ENCODE results near the gene RFLNA. TPM values are rescaled to one million over a fixed set of nuclear protein-coding genes. Genes with fewer than 3 reads are reported as not detected.
"Not testable (repeated sequence)": the region's sequence is repeated elsewhere in the genome, so short reads cannot be mapped to it uniquely, and the experiment has no call there.

Gene RFLNA
- polyA plus RNA-seq, 3 donors = 0.16 to 12.7 (median 1.2) TPM

DNA sequence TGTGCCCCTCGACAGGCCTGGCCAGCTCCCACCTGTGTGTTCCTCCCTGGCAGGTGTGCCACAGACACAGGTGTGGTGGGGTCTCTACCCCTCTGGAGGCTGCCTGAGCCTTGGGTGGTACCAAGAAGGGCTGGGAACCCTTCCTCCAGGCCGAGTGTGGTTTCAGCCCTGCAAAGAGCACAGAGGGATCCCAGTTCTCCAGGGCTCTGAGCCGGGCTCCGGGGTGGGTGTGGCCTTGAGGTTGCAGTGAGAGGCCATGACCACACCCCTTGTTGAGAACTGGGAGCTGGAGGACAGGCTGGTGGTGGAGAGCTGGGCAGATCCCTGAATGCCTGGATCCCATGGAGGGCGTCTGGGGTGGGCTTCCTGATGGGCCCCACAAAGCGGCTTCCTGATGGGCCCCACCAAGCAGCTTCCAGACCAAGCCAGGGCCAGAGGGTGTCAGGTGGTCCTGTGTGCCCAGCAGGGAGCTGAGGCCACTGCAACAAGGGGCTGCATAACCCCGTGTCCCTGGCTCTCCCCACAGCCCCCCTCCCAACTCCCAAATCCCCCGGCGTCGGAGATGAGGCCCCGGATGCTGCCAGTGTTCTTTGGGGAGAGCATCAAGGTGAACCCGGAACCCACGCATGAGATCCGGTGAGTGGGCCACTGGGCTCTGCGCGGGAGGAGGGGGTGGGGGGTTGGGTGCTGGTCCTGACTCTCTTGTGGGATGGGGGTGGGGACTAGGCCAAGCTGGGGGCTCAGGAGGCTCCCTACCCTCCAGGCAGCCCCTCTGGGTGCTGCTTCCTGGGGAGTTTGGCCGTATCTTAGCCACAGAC, 16.6 kb downstream of the RFLNA start:
- WGBS, 3 donors = 80 to 88% (median 84%) methylated on average over 17 of the region's 17 CpGs
- H3K27ac ChIP-seq (ENCODE audit: low read depth, low read length) = no peak overlapping the region

DNA sequence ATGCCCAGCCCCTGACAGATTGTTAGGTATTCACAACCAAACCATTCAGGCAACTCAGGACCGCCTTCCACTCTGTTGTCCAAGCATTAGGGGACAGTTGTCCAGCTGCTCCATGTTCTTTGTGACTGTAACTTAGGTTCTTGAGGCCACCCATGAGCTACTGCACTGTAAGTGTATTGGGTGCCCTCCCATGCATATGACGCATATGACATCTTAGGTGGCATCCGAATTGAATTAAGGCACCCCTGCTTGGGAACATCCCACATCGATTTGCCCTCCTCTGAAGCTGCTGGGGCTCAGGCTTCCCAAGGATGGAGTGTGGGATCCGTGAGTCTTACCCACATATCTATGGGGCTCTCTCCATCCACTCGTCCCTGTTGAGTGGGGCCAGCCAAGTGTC, 17.7 kb downstream of the RFLNA start:
- no peak overlapping the region for H3K27ac ChIP-seq (ENCODE audit: low read depth, low read length)
- WGBS, 3 donors = 68 to 77% (median 77%) methylated on average over 6 of the region's 6 CpGs

DNA sequence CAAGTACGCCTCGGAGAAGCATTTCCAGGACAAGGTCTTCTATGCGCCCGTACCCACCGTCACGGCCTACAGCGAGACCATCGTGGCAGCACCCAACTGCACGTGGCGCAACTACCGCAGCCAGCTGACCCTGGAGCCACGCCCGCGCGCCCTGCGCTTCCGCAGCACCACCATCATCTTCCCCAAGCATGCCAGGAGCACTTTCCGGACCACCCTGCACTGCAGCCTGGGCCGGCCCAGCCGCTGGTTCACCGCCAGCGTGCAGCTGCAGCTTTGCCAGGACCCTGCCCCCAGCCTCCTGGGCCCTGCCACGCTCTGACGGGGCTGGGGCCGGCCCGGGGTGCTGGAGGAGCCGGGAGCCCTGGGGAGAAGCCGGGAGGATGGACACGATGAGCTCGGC, 19.3 kb downstream of the RFLNA start:
- no peak overlapping the region for H3K27ac ChIP-seq (ENCODE audit: low read depth, low read length)
- 89 to 94% (median 93%) methylated on average over 30 of the region's 30 CpGs for WGBS, 3 donors

DNA sequence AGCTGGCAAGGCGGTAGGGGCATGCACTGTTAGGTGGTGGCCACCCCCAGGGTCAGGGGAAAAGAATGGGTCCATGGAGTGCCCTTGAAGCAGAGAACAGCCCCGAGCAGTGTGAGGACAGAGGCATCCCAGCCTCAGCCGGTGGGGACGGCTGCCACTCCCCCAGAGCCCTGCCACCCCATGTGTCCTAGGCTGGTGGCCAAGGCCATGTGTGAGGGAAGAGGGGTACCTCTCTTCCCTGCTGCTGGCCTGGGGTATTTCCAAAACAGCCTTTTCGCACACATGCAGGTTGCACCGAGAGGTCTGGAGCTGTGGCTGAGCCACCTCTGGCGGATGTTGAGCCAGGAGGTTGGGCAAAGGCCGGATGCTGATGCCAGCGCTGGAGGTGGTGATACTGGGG, 19.9 kb downstream of the RFLNA start:
- H3K27ac ChIP-seq (ENCODE audit: low read depth, low read length) = no peak overlapping the region
- WGBS, 3 donors = 72 to 86% (median 81%) methylated on average over 9 of the region's 9 CpGs

GRCh38 chr12:124315372-124316044, 20.6 kb downstream of the RFLNA start:
- 67 to 80% (median 75%) methylated on average over 17 of the region's 17 CpGs for WGBS, 3 donors
- H3K27ac ChIP-seq (ENCODE audit: low read depth, low read length) = no peak overlapping the region

DNA sequence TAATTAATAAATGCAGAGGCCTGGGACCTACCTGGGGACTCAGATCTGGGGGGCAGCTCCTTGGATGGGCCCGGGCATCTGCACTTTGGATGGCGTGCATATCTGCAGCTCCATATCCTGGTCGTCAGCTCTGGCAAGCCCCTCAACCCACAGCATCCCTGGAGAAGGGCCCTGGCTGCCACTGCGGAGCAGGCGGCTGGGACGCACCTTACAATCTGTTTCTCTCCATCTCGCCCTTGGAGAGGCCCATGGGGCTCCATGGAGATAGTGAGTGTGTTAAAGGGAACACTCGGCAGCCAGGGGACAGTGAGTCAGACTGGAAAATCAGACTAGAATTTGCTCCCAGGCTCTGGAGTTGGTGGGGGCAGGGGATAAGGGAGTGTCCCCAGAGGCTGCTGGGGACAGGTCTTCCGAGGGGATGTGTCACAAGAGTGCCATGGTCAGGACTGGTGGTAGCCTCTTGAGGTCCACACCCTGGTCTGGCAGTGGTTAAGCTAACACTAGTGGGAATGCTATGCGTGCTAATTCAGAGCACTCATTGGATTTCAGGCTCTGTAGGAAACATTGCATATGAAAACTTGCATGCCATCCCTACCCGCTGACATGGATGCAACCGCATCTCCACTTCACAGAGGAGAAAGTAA, 21.5 kb downstream of the RFLNA start:
- 84 to 89% (median 86%) methylated on average over 12 of the region's 12 CpGs for WGBS, 3 donors
- no peak overlapping the region for H3K27ac ChIP-seq (ENCODE audit: low read depth, low read length)

DNA sequence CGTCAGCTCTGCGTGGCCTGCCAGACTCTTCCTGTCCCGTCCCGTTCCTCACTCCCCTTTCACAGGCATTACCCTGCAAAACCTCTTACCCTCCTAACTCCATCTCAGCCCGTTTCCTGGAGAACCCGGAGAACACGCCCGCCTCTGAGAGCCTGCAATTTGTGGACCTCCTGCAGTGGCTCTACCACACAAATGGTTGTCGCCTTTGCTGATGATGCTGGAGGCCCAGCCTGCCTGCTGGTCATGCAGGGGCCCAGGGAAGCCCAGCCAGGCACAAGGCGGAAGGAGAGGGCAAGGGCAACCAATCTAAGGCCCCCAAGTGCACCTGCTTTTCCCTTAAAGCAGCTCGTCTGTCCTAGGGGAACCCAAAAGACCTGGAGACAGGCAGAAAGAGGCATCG, 22.5 kb downstream of the RFLNA start:
- H3K27ac ChIP-seq (ENCODE audit: low read depth, low read length) = no peak overlapping the region
- 79 to 84% (median 81%) methylated on average over 12 of the region's 12 CpGs for WGBS, 3 donors

GRCh38 chr12:124318278-124319020, 23.6 kb downstream of the RFLNA start:
- H3K27ac ChIP-seq (ENCODE audit: low read depth, low read length) = no peak overlapping the region
- WGBS, 3 donors = 65 to 80% (median 75%) methylated on average over 24 to 25 of the region's 25 CpGs

GRCh38 chr12:124319368-124320050, 24.6 kb downstream of the RFLNA start:
- WGBS, 3 donors = 68 to 75% (median 68%) methylated on average over 11 of the region's 11 CpGs
- no peak overlapping the region for H3K27ac ChIP-seq (ENCODE audit: low read depth, low read length)

DNA sequence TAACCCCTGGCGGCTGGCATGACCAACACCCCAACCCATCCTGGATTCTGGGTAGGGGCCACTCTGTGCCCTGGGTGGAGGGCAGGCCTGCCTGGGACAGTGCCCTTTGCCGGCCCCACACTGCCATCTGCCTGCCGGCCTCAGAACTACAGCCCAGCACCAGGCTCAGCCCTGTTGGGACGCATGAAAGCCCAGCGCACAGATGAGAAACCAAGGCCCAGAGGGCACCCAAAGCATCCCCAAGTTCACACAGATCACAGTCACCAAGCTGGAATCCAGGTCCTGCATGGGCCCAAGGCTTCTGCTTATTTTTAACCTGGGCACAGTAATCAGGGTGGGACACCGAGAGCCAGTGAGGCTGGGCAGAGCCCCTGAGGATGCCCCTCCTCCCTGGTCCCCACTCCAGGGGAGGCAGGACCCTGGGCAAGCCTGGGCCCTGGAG, 26.2 kb downstream of the RFLNA start:
- H3K27ac ChIP-seq (ENCODE audit: low read depth, low read length) = no peak overlapping the region
- 35 to 41% (median 36%) methylated on average over 6 of the region's 6 CpGs for WGBS, 3 donors

DNA sequence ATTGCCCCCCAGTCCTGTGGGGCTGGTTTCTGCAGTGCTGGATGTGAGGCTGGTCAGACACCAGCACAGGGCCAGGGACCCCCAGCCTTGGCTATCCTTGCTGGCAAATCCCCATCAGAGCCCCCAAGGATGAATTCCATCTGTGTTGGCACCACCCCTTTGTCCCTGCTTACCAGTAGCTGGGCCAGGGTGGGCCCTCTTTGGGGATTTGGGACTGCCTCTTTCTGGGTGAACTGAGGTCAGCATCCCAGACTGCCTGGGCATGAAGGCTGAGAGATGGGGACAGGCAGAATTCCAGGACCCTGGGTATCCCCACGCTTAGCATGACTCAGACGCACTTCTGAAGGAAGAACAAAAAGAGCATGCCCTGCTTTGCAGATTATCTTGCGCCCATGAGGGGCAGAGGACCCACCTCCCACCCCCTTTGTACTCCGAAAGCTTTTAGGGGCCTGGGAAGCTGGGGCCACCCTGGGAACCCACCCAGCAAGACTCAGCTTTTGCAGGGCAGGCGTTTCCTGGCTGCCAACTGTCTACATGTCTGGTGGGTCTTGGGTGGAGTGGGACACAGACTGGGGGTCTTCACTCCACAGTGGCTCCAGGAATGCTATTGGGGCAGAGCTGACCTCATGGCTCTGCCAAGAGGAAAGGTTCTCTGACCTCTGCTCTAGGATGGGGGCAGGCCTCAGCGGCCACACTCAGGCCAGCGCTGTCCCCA, 26.8 kb downstream of the RFLNA start:
- WGBS, 3 donors = 77 to 89% (median 81%) methylated on average over 7 of the region's 7 CpGs
- H3K27ac ChIP-seq (ENCODE audit: low read depth, low read length) = no peak overlapping the region

- 73 to 92% (median 87%) methylated on average over 10 of the region's 10 CpGs for WGBS, 3 donors
- no peak overlapping the region for H3K27ac ChIP-seq (ENCODE audit: low read depth, low read length)
Observed at GRCh38 chr12:124322271-124322998, 27.5 kb downstream of the RFLNA start.

- 93 to 96% (median 95%) methylated on average over 1 of the region's 1 CpG for WGBS, 3 donors
- not testable (repeated sequence) for H3K27ac ChIP-seq (ENCODE audit: low read depth, low read length)
Observed at GRCh38 chr12:124322999-124323328, 28.1 kb downstream of the RFLNA start.

GRCh38 chr12:124323771-124324530, 29.1 kb downstream of the RFLNA start:
- no peak overlapping the region for H3K27ac ChIP-seq (ENCODE audit: low read depth, low read length)
- 93 to 99% (median 98%) methylated on average over 11 of the region's 11 CpGs for WGBS, 3 donors

DNA sequence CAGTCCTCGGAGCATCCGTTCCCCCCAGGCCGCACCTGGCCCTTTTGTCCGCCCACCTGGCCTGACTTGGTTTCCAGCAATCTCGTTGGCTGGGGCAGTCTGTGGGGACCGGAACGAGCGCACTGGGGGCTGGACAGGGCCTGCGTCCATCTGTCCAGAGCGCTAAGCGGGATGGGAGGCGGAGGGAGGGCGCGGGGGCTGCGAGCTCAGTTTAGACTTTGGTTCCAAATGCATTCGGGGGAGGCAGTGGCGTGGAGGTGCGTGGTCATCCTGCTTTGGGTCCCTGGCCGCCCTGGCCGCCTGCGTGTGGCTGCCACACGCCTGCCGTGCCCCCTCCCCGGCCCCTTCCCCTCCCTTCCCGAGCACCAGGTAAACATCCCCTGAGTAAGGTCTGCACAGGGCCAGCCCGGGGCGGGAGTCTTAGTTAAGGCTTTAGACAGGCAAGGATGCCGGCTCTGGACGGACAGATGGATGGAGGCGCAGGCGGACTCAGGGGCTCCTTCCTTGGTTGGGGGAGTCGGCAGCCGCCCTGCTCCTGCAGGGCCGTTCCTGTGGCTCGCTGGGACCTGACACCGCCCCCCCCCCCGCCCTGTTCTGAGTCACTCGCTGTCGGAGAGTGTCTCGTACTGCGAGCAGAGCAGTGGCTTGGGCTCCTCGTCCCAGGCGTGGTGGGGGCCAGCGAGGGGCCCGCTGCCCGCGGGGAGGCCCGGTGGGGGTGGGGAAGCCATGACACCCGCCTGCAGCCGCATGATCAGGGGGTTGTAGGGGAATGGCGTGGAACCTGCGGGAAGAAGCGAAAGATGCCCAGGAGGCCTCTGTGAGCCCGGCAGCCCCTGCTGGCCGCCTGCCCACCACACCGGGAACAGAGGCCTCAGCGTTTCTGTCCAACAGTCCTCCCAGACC, 30.2 kb downstream of the RFLNA start:
- no peak overlapping the region for H3K27ac ChIP-seq (ENCODE audit: low read depth, low read length)
- WGBS, 3 donors = 95 to 96% (median 96%) methylated on average over 50 to 57 of the region's 57 CpGs
